Measurements from ENCODE around the gene RTN4RL1. TPM values are rescaled to one million over a fixed set of nuclear protein-coding genes. Genes with fewer than 3 reads are reported as not detected.

Gene RTN4RL1
- total RNA-seq, 1 donor from 2014 or later, result 0.47 TPM

GRCh38 chr17:2027528-2028233, 2.5 kb upstream of the RTN4RL1 start:
- no peak for DNase-seq (ENCODE audit: low read depth, low spot score)
- Mint-ChIP-seq H3K27me3 (ENCODE audit: low read depth) (peaks cover 68% of the 10 kb centered on the region), H3K4me3 (peak overlapping the region; percentile 68), H3K4me1 (peaks cover 13% of the 10 kb centered on the region), H3K36me3 (ENCODE audit: low read depth) (no peaks in the 10 kb centered on the region), H3K9me3 (no peaks in the 10 kb centered on the region), H3K27ac (ENCODE audit: unreplicated experiment) (no peak overlapping the region)
- no peak for TF ChIP-seq CTCF (conservative IDR thresholded peaks at IDR 0.05)

GRCh38 chr17:2025622-2026309, 632 bp upstream of the RTN4RL1 start:
- H3K9me3 Mint-ChIP-seq, result no peaks in the 10 kb centered on the region
- peaks cover 83% of the 10 kb centered on the region for H3K27me3 Mint-ChIP-seq (ENCODE audit: low read depth)

DNA sequence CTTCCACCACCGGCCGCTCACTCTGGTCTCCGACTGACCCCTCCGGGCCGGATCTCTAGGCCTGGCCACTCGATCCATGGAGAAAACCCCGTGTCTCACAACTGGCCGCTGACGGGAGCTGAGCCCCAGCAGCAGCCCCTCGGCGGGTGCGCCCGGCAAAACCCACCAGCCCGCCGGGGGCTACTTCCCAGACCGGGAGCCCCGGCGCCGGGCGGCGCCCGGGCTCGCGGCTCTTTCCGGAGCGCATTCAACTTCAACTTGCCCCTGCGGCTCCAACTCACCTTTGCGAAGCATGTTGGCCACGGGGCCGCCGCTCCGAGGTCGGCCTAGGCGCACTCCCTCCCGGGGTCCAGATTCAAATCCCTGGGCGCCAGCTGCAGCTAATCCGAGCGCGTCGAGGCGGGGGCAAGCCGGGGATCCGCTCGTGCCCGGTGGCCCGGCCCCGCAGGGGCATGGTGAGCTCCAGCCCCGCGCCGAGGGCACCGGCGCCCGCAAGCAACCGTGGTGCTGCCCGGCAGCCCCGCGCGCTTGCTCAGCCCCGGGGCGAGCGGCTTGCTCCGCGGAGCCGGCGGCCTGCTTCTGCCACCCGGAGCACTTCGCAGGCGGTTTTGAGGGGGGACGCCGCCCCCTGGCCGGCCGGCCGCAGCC, 438 bp downstream of the RTN4RL1 start:
- DNase-seq (ENCODE audit: low read depth, low spot score), result no peak
- Mint-ChIP-seq H3K36me3 (ENCODE audit: low read depth) (no peaks in the 10 kb centered on the region), H3K9me3 (no peaks in the 10 kb centered on the region), H3K27me3 (ENCODE audit: low read depth) (peaks cover 86% of the 10 kb centered on the region), H3K27ac (ENCODE audit: unreplicated experiment) (no peak overlapping the region), H3K4me1 (peaks cover 18% of the 10 kb centered on the region), H3K4me3 (no peak overlapping the region)
- no peak for TF ChIP-seq CTCF (conservative IDR thresholded peaks at IDR 0.05)

More at GRCh38 chr17:2025622-2026309, 632 bp upstream of the RTN4RL1 start:
- peaks cover 15% of the 10 kb centered on the region for H3K4me1 Mint-ChIP-seq
- peak overlapping the region; percentile 70 for H3K4me3 Mint-ChIP-seq
- peak; percentile 75 for TF ChIP-seq CTCF (conservative IDR thresholded peaks at IDR 0.05)
- H3K36me3 Mint-ChIP-seq (ENCODE audit: low read depth), result no peaks in the 10 kb centered on the region
- peak; percentile 67 for DNase-seq (ENCODE audit: low read depth, low spot score)
- H3K27ac Mint-ChIP-seq (ENCODE audit: unreplicated experiment), result no peak overlapping the region

DNA sequence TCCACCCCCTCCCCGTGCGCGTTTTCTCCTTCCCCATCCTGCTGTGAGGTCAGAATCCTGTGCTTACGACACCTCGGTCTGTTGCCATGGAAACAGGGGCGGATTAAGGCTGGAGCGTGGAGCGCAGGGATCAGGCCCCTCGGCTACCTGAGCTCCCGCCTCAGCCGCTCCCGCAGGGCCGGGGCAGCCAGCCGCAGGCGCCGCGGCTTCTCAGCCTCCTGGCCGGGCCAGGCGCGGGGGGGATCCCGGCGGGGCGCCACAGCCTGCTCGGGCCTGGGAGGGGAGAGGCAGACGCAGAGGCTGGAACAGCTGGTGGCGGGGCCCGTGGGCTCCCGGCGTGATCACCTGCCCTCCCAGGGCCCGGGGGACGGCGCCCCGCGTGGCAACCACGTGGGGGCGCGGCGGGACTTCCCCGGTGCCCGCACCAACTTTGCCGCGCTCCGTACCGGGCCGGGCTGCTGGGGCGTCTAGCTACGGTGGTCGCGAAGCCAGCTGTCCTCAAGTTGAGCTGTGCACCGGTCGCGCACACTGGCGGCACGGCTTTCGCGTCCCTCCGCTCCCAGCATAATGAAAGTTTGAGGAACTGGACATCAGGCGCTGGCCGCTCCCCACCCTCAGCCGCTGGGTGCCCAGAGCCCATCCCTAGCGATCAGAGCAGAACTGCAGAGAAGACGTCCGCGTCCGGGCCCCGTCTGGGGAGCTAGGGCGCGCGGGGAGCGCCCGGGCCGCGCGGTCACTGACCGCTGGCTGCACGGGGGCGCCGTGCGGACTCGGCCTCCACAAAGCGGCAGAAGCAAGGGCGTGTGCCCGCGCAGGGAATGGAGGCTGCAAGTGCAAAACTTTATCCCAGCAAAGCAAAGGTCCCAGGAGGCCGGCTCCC, 1.2 kb downstream of the RTN4RL1 start:
- no peak overlapping the region for H3K27ac Mint-ChIP-seq (ENCODE audit: unreplicated experiment)
- peaks cover 18% of the 10 kb centered on the region for H3K4me1 Mint-ChIP-seq
- no peaks in the 10 kb centered on the region for H3K36me3 Mint-ChIP-seq (ENCODE audit: low read depth)
- TF ChIP-seq CTCF (conservative IDR thresholded peaks at IDR 0.05), result no peak
- peaks cover 87% of the 10 kb centered on the region for H3K27me3 Mint-ChIP-seq (ENCODE audit: low read depth)
- no peaks in the 10 kb centered on the region for H3K9me3 Mint-ChIP-seq
- no peak for DNase-seq (ENCODE audit: low read depth, low spot score)
- H3K4me3 Mint-ChIP-seq, result peak overlapping the region; percentile 79

GRCh38 chr17:2023256-2023655, 1.9 kb downstream of the RTN4RL1 start:
- TF ChIP-seq CTCF (conservative IDR thresholded peaks at IDR 0.05), result no peak

More at GRCh38 chr17:2023256-2023655, 1.9 kb downstream of the RTN4RL1 start:
- no peaks in the 10 kb centered on the region for H3K36me3 Mint-ChIP-seq (ENCODE audit: low read depth)
- H3K4me3 Mint-ChIP-seq, result peak overlapping the region; percentile 72
- peaks cover 22% of the 10 kb centered on the region for H3K4me1 Mint-ChIP-seq
- peaks cover 87% of the 10 kb centered on the region for H3K27me3 Mint-ChIP-seq (ENCODE audit: low read depth)
- no peak overlapping the region for H3K27ac Mint-ChIP-seq (ENCODE audit: unreplicated experiment)
- no peaks in the 10 kb centered on the region for H3K9me3 Mint-ChIP-seq
- no peak for DNase-seq (ENCODE audit: low read depth, low spot score)
